Stimulated activated memory B cell treated with anti-CD40 and anti-IgM and Interleukin-4, amounts not matched to agents 10 μg/mL and 1 μg/mL and 100 μg/mL, for 72 hours (primary cell): Measurements from ENCODE around the gene WDR70.
"Not testable (repeated sequence)": the region's sequence is repeated elsewhere in the genome, so short reads cannot be mapped to it uniquely, and the experiment has no call there.

Experiments
- ATAC-seq: fragments of 150-1000 bp; cut with Tn5 transposase; 2 replicates; pipeline ENCODE4 v1.10.0; 2021
- H3K27ac Mint-ChIP-seq: one replicate; pipeline ENCODE4 v1.8.0; 2022; ENCODE audit warnings: mild to moderate bottlenecking, mixed read lengths
- H3K27me3 Mint-ChIP-seq: one replicate; pipeline ENCODE4 v1.8.0; 2022; ENCODE audit warnings: mixed read lengths
- H3K36me3 Mint-ChIP-seq: one replicate; pipeline ENCODE4 v1.8.0; 2022; ENCODE audit warnings: mixed read lengths
- H3K4me1 Mint-ChIP-seq: one replicate; pipeline ENCODE4 v1.8.0; 2022; ENCODE audit warnings: mixed read lengths
- H3K4me3 Mint-ChIP-seq: one replicate; pipeline ENCODE4 v1.8.0; 2022; ENCODE audit warnings: mild to moderate bottlenecking, moderate library complexity, mixed read lengths
- H3K9me3 Mint-ChIP-seq: one replicate; pipeline ENCODE4 v1.8.0; 2022; ENCODE audit warnings: mixed read lengths

Gene WDR70

DNA sequence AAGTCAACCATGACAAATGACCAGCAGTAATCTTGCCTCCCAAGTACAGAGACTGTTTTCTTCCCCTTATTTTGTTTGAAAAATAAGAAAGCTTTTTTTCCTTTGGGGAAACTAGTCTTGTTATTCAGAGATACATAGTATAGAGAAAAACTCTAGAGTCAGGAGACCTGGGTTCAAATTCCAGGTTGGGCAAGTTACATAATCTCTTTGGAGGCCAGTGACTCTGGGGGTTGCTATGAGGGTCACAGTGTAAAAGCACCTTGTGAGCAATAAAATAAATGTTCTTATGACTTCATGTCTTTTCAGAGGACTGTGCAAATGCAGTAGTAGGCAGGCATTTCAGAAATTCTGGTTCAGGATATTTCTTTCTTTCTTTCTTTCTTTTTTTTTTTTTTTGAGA is 389.3 kb downstream of the WDR70 start:
- Mint-ChIP-seq H3K9me3 (no peaks in the 10 kb centered on the region), H3K4me3 (no peak overlapping the region)
- ATAC-seq = no peak

DNA sequence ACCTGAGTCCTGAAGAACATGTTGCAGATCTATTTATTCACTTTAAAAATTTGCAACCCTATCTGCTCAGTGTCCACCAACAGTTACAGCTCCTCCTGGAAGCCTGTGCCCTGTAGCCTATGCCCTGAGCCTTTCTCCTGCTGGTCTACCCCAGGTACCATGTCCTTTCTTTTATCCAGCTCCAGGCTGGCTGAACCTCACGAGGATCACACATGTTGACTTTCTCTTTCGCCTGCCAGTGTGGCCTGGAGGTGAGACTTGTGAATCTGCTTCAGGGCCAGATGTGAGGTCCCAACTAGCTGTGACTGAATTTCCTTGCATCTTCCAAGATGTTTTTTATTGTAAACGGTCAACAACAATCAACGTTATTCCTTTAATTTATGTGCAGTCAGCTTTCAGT is 390.0 kb downstream of the WDR70 start:
- no peaks in the 10 kb centered on the region for H3K9me3 Mint-ChIP-seq
- no peak overlapping the region for H3K27ac Mint-ChIP-seq
- no peaks in the 10 kb centered on the region for H3K27me3 Mint-ChIP-seq
- H3K36me3 Mint-ChIP-seq = no peaks in the 10 kb centered on the region
- no peak for ATAC-seq
- H3K4me3 Mint-ChIP-seq = no peak overlapping the region
- no peaks in the 10 kb centered on the region for H3K4me1 Mint-ChIP-seq

More for the DNA sequence above, 389.3 kb downstream of the WDR70 start:
- H3K27me3 Mint-ChIP-seq = no peaks in the 10 kb centered on the region
- H3K27ac Mint-ChIP-seq = no peak overlapping the region
- no peaks in the 10 kb centered on the region for H3K4me1 Mint-ChIP-seq
- no peaks in the 10 kb centered on the region for H3K36me3 Mint-ChIP-seq

DNA sequence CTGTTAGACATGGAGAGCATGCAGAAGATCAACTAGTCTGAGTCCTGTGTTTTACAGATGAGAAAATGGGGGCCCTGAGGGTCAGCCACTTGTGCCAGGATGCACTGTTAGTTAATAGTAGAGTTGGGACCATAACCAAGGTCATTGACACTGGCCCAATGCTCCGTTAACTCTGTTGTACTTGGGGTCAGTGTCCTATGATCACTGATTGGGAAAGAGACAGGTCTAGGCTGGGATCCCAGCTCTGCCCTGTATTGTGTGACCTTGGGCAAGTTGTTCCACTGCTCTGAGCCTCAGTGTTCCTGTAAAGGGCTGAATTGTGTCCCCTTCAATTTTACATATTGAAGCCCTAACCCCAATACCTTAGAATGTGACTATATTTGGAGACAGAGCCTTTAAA is 390.7 kb downstream of the WDR70 start:
- Mint-ChIP-seq H3K9me3 (peaks cover under 1% of the 10 kb centered on the region), H3K27me3 (no peaks in the 10 kb centered on the region), H3K4me3 (no peak overlapping the region), H3K4me1 (no peaks in the 10 kb centered on the region), H3K36me3 (peaks cover under 1% of the 10 kb centered on the region), H3K27ac (no peak overlapping the region)
- ATAC-seq = no peak

DNA sequence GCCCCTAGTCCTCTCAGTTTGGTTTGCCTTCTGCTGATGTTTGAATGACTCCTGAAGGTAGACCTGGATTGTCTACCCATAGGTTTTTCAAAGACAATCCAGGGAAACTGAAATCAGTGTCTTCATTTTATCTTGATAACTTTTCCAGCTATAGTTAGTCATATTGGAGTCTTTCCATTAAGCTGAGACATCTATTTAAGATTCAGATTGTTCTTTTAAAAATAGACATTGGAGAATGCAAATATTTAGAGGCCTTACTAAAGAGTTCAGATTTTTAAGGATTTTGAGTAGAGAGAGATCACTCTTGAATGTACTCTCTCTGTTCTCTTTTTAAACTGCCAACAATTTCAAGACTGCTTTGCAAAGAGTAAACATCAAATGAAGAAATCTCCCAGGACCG is 391.7 kb downstream of the WDR70 start:
- no peaks in the 10 kb centered on the region for H3K27me3 Mint-ChIP-seq
- no peak overlapping the region for H3K4me3 Mint-ChIP-seq
- peaks cover 4% of the 10 kb centered on the region for H3K36me3 Mint-ChIP-seq
- no peaks in the 10 kb centered on the region for H3K4me1 Mint-ChIP-seq
- peaks cover 4% of the 10 kb centered on the region for H3K9me3 Mint-ChIP-seq
- ATAC-seq = no peak
- H3K27ac Mint-ChIP-seq = no peak overlapping the region

DNA sequence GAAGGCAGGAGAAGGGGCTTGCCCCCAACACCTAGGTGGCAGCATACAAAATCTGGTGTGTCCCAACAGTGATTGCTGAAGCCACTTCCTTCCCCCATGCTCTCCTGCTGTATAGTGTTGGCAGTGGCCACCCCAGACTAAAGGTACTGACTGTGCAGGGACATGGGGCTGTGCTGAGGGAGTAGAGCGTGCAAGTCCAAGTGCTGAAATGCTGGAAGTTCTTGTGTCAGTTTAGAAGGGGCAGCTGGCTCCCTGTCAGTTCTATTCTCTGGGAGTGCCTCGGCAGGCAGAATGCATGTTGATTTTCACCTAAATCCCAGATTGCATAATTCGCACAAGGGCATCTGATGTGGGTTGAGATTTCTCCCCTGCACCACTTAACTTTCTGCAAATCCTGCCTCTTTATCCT is 392.1 kb downstream of the WDR70 start:
- Mint-ChIP-seq H3K36me3 (peaks cover 4% of the 10 kb centered on the region), H3K27ac (no peak overlapping the region), H3K27me3 (no peaks in the 10 kb centered on the region), H3K4me1 (no peaks in the 10 kb centered on the region), H3K4me3 (no peak overlapping the region), H3K9me3 (peaks cover 4% of the 10 kb centered on the region)
- no peak for ATAC-seq

DNA sequence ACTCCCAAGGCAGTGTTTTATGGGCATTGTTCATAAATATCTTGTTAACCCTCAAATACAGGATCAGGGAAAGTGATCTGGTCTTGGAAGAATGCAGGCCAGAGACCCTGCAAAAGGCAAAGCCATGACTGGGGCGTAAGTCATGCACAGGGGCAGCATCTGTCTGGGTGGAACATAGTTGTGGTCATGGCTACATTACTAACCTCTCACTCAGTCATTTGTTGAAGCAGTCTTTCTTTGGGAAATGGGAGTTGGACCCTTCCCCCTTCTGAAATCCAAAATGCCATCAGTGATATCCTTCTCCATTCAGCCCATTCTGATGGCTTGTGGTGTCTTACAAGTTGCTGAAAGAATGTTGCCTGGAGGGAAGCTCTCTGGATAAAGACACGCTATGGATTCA is 392.6 kb downstream of the WDR70 start:
- Mint-ChIP-seq H3K9me3 (peaks cover 4% of the 10 kb centered on the region), H3K4me3 (no peak overlapping the region), H3K27me3 (no peaks in the 10 kb centered on the region), H3K4me1 (no peaks in the 10 kb centered on the region), H3K36me3 (peaks cover 4% of the 10 kb centered on the region), H3K27ac (no peak overlapping the region)
- ATAC-seq = no peak

DNA sequence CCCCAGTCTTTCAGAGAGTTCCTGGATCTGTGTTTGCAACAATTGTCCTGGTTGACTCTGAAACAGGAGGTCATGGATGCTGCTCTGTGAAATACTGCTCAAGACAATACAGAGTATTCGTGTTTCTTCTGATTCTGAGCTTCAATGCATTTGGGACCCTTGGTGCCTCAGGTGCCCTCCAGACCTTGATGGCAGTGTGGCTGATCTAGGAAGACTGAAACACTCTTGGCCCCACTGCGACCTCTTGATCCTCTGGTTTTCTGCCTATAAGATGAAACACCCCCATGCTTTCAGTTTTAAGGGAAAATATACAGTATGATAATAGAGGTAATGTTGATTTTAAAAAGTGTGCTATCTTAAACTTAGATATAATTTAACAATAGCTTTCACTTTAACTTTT is 393.1 kb downstream of the WDR70 start:
- no peaks in the 10 kb centered on the region for H3K27me3 Mint-ChIP-seq
- no peak overlapping the region for H3K27ac Mint-ChIP-seq
- H3K9me3 Mint-ChIP-seq = peaks cover 4% of the 10 kb centered on the region
- H3K4me3 Mint-ChIP-seq = no peak overlapping the region
- peaks cover 4% of the 10 kb centered on the region for H3K36me3 Mint-ChIP-seq
- H3K4me1 Mint-ChIP-seq = no peaks in the 10 kb centered on the region
- no peak for ATAC-seq

DNA sequence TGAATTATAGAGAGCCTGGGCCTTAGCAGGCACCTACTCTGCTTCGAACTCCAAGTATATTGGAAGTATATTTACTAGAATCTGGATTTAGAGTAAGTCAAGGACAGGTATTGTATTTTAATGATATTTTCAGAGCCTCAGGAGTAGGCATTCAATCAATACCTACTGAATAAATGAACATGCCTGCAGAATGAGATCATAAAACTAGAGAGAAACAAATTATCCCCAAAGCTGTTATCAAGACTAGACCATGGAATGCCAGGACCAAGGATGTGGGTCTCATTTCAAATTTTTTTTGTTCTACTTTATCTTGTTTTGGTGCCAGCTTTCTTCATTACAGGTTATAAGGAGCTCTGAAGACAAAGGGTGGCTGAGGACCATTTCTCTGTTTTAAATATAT is 394.7 kb downstream of the WDR70 start:
- no peak overlapping the region for H3K27ac Mint-ChIP-seq
- H3K27me3 Mint-ChIP-seq = no peaks in the 10 kb centered on the region
- no peak for ATAC-seq
- H3K9me3 Mint-ChIP-seq = peaks cover 4% of the 10 kb centered on the region
- H3K4me1 Mint-ChIP-seq = no peaks in the 10 kb centered on the region
- no peak overlapping the region for H3K4me3 Mint-ChIP-seq
- H3K36me3 Mint-ChIP-seq = peaks cover 4% of the 10 kb centered on the region

DNA sequence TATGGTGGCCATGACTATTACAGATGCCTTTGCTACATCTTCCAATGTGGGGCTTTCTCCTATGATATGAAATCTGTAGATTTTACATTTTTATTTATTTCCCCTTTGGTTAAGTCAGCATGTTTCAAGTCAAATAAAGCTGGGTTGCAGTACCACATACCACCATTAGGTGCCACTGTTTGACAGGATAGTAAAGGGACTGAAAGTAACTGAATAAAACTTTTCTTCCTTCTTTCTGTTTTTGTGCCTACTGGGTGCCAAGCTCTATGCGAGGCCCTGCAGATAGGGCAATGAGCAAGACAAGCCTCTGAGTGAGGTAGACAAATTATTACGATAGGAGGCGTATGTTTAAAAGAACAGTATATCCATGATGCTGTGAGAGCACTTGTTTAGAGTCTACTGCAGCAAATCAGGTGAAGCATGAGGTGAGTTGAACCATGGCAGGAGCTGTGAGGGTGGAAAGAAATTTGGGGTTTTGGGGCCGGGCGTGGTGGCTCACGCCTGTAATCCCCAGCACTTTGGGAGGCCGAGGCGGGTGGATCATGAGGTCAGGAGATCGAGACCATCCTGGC is 395.9 kb downstream of the WDR70 start:
- ATAC-seq = no peak
- Mint-ChIP-seq H3K4me3 (no peak overlapping the region), H3K27ac (no peak overlapping the region), H3K4me1 (no peaks in the 10 kb centered on the region), H3K36me3 (peaks cover 4% of the 10 kb centered on the region), H3K9me3 (peaks cover 4% of the 10 kb centered on the region), H3K27me3 (no peaks in the 10 kb centered on the region)

DNA sequence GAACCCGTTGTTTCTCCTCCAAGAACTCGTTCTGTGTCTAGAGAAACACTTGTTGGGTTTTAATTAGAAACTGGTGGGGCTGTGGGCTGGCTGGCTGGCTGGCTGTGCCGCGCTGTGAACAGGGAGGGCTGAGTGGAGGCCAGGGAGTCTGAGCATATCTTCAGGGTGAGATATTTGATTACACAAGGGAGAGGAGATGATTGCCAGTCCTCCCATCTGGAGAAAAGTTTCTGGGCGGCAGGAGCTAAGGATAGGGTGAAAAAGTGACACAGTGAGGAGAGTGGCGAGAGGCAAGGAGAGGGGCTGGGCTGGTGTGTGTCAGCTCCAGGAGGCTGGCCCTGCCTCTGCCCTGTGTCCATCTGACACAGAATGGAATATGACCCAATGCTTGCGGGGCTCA is 397.7 kb downstream of the WDR70 start:
- Mint-ChIP-seq H3K36me3 (peaks cover 4% of the 10 kb centered on the region), H3K4me3 (no peak overlapping the region), H3K27me3 (no peaks in the 10 kb centered on the region), H3K27ac (no peak overlapping the region), H3K4me1 (no peaks in the 10 kb centered on the region), H3K9me3 (peaks cover 4% of the 10 kb centered on the region)
- ATAC-seq = no peak

DNA sequence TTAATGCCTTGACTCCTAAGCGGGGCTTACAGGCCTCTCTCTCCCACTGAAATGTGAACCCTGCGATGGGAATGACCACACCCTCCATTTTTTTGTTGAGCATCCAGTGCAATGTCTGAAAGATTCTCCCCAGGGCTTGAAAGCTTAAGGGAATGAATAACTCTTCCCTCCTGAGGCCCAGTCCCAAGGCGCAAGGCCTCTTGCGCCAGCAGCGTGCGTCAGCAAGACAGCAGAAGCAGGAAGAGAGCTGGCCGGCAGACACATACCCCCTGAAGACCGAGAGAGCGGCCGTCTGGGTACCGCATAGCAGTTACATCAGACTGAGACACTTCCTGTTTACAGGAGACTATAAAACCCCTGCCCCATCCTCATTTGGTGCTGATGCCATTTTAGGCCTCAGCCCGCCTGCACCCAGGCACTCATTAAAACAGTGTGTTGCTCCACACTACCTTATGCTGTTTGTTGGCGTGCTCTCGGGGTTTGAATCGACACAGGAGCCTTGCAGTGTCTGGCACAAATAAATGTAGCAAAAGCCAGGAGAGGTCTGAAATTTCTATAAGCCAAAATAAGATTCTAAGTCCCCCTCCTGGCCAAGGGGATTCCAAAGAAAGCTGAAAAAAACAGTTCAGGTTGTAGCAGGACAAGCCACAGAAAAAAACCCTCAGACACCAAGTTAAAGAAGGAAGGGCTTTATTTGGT is 398.5 kb downstream of the WDR70 start:
- ATAC-seq = no peak
- H3K4me1 Mint-ChIP-seq = no peaks in the 10 kb centered on the region
- H3K27me3 Mint-ChIP-seq = no peaks in the 10 kb centered on the region
- no peak overlapping the region for H3K4me3 Mint-ChIP-seq
- H3K36me3 Mint-ChIP-seq = peaks cover 4% of the 10 kb centered on the region
- peaks cover 4% of the 10 kb centered on the region for H3K9me3 Mint-ChIP-seq
- H3K27ac Mint-ChIP-seq = no peak overlapping the region

DNA sequence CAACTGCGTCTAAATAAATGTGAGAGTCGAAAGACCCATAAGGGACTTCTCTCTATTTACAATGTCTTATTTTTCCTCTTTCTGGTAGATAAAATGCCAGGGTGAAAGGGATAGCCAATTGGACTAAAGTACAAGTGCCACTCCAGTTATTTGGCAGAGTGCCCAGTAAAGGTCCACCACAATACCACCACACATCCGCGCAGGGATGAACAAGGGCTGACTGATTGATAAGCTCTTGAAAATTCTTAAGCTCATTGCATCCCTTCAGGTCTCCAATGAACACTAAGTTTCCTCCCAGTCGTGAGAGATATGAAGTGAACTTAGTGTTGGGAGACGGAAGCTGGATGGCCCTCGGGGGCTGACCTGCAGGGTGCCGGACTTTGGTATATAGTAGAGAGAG is 402.3 kb downstream of the WDR70 start:
- ATAC-seq, H3K9me3 Mint-ChIP-seq, H3K36me3 Mint-ChIP-seq, H3K4me1 Mint-ChIP-seq, H3K27ac Mint-ChIP-seq, H3K4me3 Mint-ChIP-seq: not testable (repeated sequence)
- peaks cover 13% of the 10 kb centered on the region for H3K27me3 Mint-ChIP-seq

DNA sequence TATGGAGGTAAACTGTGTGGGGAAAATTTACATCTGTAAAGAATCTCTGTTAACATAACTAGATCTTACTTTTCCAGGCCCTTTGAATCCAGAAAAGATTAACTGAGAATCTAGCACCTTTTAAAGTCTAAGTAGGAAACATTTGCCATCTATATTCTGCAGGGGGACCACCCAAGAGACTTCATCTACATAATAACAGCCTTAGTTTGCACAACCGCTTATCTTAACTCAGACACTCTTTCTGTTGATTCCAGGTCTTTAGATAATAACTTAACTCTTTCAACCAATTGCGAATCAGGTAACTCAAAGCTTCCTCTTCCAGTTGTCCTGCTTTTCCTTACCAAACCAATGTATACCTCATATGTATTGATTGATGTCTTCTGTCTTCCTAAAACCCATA is 407.3 kb downstream of the WDR70 start:
- peaks cover 10% of the 10 kb centered on the region for H3K9me3 Mint-ChIP-seq
- no peak overlapping the region for H3K27ac Mint-ChIP-seq

DNA sequence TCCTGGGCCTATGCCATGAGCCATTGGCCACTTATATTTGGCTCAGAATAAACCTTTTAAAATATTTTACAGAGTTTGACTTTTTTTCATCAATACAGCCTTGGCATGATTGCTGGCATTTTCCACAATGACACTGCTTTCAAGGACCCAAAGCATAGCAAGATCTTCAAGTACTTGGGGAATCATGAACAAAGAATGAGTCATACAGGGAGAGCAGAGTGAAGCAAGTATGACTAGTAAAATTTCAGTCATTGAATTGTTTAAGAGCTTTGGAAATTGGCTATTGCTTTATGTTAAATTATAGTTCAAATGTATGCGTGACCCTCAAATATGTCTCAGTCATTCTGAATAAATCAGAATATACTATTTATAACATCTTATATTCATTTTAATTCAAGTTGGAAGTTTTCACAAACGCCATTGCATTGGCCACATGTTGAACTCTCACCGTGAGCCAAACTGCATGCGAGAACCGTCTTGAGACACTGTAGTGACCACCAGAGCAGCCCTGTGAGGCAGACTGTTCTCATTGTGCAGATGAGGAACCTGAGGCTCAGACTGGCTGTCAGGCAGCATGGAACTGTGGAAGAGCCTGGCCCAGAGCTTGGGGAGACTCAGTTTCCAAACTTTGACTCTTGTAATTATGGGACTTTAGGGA is 407.9 kb downstream of the WDR70 start:
- Mint-ChIP-seq H3K4me1 (no peaks in the 10 kb centered on the region), H3K27me3 (peaks cover 26% of the 10 kb centered on the region), H3K9me3 (peaks cover 15% of the 10 kb centered on the region), H3K36me3 (no peaks in the 10 kb centered on the region), H3K4me3 (no peak overlapping the region), H3K27ac (no peak overlapping the region)
- no peak for ATAC-seq

More for the DNA sequence above, 407.3 kb downstream of the WDR70 start:
- Mint-ChIP-seq H3K4me3 (no peak overlapping the region), H3K36me3 (no peaks in the 10 kb centered on the region), H3K27me3 (peaks cover 26% of the 10 kb centered on the region), H3K4me1 (no peaks in the 10 kb centered on the region)
- no peak for ATAC-seq

DNA sequence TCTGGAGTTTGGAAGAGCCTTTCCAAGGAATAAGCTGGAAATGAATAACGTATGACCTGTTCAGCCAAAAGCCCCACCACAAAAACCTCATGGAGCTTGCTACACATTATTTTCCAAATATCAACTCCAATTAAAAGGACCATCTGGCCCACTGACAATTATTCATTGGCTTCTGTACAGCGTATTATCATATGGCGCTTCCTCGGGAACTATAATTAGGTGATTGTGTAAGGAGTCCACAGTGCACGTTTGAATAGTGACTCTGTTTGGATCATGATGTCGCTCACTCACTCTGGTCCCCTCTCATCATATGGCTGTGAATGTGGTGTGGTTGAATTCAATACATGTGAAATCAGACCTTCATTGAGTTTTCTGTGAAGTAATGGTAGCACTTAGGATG is 408.6 kb downstream of the WDR70 start:
- H3K27ac Mint-ChIP-seq = no peak overlapping the region
- peaks cover 15% of the 10 kb centered on the region for H3K9me3 Mint-ChIP-seq
- H3K4me1 Mint-ChIP-seq = no peaks in the 10 kb centered on the region
- H3K27me3 Mint-ChIP-seq = peaks cover 27% of the 10 kb centered on the region
- no peak for ATAC-seq
- no peaks in the 10 kb centered on the region for H3K36me3 Mint-ChIP-seq
- H3K4me3 Mint-ChIP-seq = no peak overlapping the region

DNA sequence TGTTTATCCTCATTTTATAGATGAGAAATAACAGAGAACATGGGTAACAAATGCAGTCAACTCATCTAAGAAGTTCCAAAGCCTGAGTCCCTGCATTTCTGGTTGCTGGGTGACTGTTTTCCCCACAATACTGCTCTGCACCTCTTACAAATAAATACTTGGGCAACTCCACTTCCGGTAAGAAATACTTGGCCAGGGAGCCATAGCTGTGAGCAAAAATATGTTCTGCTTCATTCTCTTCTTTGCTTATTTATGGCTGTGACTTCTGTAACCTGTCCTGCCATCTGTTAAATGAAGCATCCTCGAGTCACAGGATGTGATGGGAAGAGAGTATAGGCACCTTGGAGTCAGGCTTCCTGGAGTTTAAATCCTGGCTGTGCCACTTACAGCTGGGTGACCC is 410.9 kb downstream of the WDR70 start:
- Mint-ChIP-seq H3K4me3 (no peak overlapping the region), H3K27me3 (peaks cover 37% of the 10 kb centered on the region), H3K36me3 (no peaks in the 10 kb centered on the region), H3K9me3 (peaks cover 22% of the 10 kb centered on the region), H3K27ac (no peak overlapping the region), H3K4me1 (no peaks in the 10 kb centered on the region)
- ATAC-seq = no peak
